GM12875 (cell line): Measurements from ENCODE around the gene DDTL.
"Not testable (repeated sequence)": the region's sequence is repeated elsewhere in the genome, so short reads cannot be mapped to it uniquely, and the experiment has no call there.

Experiments used
- H3K4me3 ChIP-seq: one replicate; pipeline ENCODE4 v1.5.1; 2011; ENCODE audit warnings: low read depth, low read length, control low read depth
- CTCF ChIP-seq: IDR thresholded peaks from 2 replicates; pipeline ENCODE4 v1.5.1; 2011; ENCODE audit warnings: low read depth, mild to moderate bottlenecking, control low read depth, inconsistent platforms, low read length, moderate library complexity, borderline replicate concordance; ENCODE audit not compliant: insufficient read depth

DDTL gene

GRCh38 chr22:23979557-23980240, 13.0 kb downstream of the DDTL start, which contains the start of gene GSTT2:
TSS of gene GSTT2 (plus strand) at chr22:23980134.
- H3K4me3 ChIP-seq, result not testable (repeated sequence)

DNA sequence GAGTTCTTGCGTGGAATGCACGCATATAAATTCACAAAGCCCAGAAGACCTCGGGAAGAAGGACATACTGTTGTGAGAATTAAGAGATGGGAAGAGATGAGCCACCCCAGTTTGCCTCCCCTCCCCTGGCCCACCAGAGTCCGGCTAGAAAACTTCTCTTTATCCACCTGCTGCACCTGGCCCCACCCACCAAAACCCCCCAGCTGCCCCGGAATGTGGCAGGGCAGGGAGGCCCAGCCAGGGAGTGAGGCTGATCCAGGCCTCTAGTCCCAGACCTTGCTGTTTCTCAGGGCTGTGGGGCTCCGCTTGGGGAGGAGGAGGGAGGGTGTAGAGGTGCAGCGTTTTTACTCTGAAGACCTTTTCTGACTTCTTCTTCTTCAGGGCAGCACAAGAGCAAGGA, 13.9 kb downstream of the DDTL start:
- H3K4me3 ChIP-seq, result not testable (repeated sequence)

GRCh38 chr22:23984430-23984829, 17.7 kb downstream of the DDTL start:
- TF ChIP-seq CTCF, result peak; percentile 57; the same call in 1 of the 2 replicates
- H3K4me3 ChIP-seq, result no peak overlapping the region

DNA sequence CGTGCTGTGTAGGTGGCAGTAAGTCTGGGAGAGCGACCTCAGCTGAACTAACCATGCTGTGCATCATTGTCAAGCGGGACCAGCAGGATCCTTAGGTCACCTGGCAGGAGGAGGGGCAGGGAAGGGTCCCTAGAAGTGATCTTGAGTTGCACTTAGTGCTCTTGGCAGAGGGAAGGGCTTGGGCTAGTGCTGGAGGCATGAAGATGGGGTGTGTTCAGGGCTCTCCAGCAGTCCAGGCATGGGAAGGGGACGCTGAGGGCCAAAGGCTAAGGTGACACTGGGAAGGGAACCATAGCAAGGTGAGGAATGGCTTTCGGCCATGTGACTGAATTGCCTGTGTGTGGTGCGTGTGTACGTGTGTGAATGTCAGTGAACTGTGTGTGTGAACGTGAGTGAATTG, 19.4 kb downstream of the DDTL start:
- H3K4me3 ChIP-seq, result not testable (repeated sequence)

DNA sequence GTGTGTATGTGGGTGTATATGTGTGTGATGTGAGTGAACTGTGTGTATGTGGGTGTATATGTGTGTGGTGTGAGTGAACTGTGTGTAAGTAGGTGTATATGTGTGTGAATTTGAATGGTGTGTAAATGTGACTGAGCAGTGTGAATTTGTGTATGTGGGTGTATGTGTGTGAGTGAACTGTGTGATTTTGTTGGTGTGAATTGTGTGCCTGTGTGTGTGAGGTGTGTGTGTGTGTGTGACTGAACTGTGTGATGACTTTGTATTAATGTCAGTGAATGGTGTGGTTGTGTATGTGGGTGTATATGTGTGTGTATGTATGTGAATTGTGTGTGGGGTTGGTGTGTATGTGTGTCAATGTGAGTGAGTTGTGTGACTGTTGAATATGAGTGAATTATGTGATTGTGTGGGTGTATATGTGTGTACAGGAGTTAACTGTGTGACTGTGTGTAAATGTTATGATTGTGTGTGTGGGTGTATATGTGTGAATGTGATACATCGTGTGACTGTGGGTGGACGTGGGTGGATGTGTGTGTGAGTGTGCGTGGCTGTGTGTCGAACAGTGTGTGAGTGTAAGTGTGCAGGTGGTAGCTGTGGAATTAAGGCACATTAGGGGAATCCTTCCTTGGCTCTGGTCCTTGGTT, 20.0 kb downstream of the DDTL start:
- H3K4me3 ChIP-seq, result not testable (repeated sequence)

- not testable (repeated sequence) for H3K4me3 ChIP-seq
Measured at GRCh38 chr22:23989583-23990244, 23.0 kb downstream of the DDTL start.

- H3K4me3 ChIP-seq, result not testable (repeated sequence)
Measured at GRCh38 chr22:23993080-23993479, 26.4 kb downstream of the DDTL start.

- H3K4me3 ChIP-seq, result not testable (repeated sequence)
Measured at GRCh38 chr22:23993581-23994177, 27.0 kb downstream of the DDTL start.

DNA sequence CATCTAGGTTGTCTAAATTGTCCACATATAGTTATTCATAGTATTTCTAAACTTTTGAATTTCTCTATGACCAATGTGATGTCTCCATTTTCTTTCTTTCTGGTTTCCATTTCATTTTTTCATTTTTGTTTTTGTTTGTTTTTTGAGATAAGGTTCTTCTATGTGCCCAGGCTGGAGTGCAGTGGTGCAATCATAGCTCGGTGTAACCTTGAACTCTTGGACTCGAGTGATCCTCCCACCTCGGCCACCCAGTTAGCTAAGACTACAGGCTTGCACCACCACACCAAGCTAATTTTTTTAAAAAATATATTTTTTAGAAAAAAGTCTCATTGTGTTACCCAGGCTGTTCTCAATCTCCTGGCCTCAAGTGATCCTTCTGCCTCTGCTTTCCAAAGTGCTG, 30.4 kb downstream of the DDTL start:
- H3K4me3 ChIP-seq, result no peak overlapping the region
- no peak for TF ChIP-seq CTCF

DNA sequence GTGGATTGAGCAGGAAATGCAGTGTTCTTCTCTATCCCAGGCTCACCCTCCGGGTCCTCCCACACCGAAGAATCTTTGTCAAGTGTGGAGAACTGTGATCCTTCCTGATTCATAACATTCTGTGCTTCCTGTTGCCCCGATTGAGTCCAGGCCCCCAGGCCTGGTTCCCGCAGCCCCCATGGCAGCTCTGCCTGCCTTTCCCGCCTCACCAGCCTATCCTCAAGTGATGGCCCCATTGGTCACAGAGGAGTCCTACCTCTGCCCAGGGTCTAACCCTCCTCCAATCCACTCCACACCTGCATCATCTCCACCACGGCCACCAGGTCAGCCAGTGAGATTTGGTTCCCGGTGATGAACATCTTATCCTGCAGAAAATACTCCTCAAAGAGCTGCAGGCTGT, 33.1 kb downstream of the DDTL start:
- not testable (repeated sequence) for H3K4me3 ChIP-seq

- no peak overlapping the region for H3K4me3 ChIP-seq
- no peak for TF ChIP-seq CTCF
Measured at GRCh38 chr22:24001314-24001713, 34.6 kb downstream of the DDTL start.
